ENCODE results near the gene BAZ2B.

GRCh38 chr2:159637988-159638501, 21.7 kb upstream of the BAZ2B start:
- TF ChIP-seq CTCF (IDR thresholded peaks at IDR 0.05) (no peak), POLR2A (IDR thresholded peaks at IDR 0.05) (no peak), POLR2AphosphoS5 (IDR thresholded peaks at IDR 0.05) (no peak)
